K562 (cell line): ENCODE results near the gene VWA7. TPM values are rescaled to one million over a fixed set of nuclear protein-coding genes. Genes with fewer than 3 reads are reported as not detected.
A peak's percentile ranks its signal among the peaks of the same experiment; 100 is the strongest.

Source experiments
- BRF1 ChIP-seq: IDR thresholded peaks from 3 replicates; pipeline ENCODE4 v1.6.1; 2011; ENCODE audit warnings: borderline replicate concordance, mild to moderate bottlenecking; ENCODE audit not compliant: insufficient read length; ENCODE audit errors: extremely low read depth
- ETS2 ChIP-seq: IDR thresholded peaks from 2 replicates; pipeline ENCODE4 v1.6.1; 2016; ENCODE audit warnings: borderline replicate concordance, missing genetic modification characterization, mild to moderate bottlenecking, moderate library complexity, missing compliant biosample characterization; ENCODE audit not compliant: poor library complexity, severe bottlenecking
- KAT8 ChIP-seq: fragments of 450-650 bp; IDR thresholded peaks from 2 replicates; pipeline ENCODE4 v1.6.1; 2016; ENCODE audit warnings: low read depth, mild to moderate bottlenecking
- LEF1 ChIP-seq: fragments of 450-650 bp; IDR thresholded peaks from 2 replicates; pipeline ENCODE4 v1.6.1; 2016; ENCODE audit warnings: mild to moderate bottlenecking
- MAFK ChIP-seq: IDR thresholded peaks from 2 replicates; pipeline ENCODE4 v1.6.1; 2011; ENCODE audit warnings: low read length, improper control_type of control experiment
- PHF8 ChIP-seq: fragments of 200-600 bp; sonication (generic); IDR thresholded peaks from 2 replicates; pipeline ENCODE4 v1.6.1; 2012; ENCODE audit warnings: mixed run types, mild to moderate bottlenecking, inconsistent platforms, low read length, moderate library complexity, borderline replicate concordance
- PHTF2 ChIP-seq: fragments of 250-450 bp; sonication (Bioruptor Pico); IDR thresholded peaks from 2 replicates; pipeline ENCODE4 v1.5.0; 2021; ENCODE audit warnings: mild to moderate bottlenecking
- SMAD3 ChIP-seq: fragments of 450-650 bp; formaldehyde crosslinking; conservative IDR thresholded peaks from 2 replicates; pipeline ENCODE4 v1.4.0; 2020; ENCODE audit warnings: mild to moderate bottlenecking
- SP1 ChIP-seq: sonication (generic); formaldehyde crosslinking; IDR thresholded peaks from 2 replicates; pipeline ENCODE4 v1.8.1; 2022; ENCODE audit warnings: mild to moderate bottlenecking, missing genetic modification reagents
- TRIM28 ChIP-seq: fragments of 450-650 bp; IDR thresholded peaks from 2 replicates; pipeline ENCODE4 v1.6.1; 2017
- ZBTB1 ChIP-seq: sonication (generic); formaldehyde crosslinking; IDR thresholded peaks from 2 replicates; pipeline ENCODE4 v1.8.1; 2023; ENCODE audit warnings: missing genetic modification reagents, low read depth, mild to moderate bottlenecking, borderline replicate concordance
- ZFP30 ChIP-seq: fragments of 250-450 bp; sonication (Bioruptor Pico); IDR thresholded peaks from 2 replicates; pipeline ENCODE4 v1.8.0; 2022; ENCODE audit warnings: moderate library complexity, mild to moderate bottlenecking, inconsistent platforms, borderline replicate concordance
- ZNF41 ChIP-seq: fragments of 250-450 bp; sonication (Bioruptor Pico); conservative IDR thresholded peaks from 2 replicates; pipeline ENCODE4 v1.4.0; 2020; ENCODE audit warnings: mild to moderate bottlenecking
- ZNF57 ChIP-seq: fragments of 450-650 bp; formaldehyde crosslinking; IDR thresholded peaks from 2 replicates; pipeline ENCODE4 v1.4.0; 2020; ENCODE audit warnings: mild to moderate bottlenecking, moderate library complexity
- ZNF766 ChIP-seq: fragments of 200-800 bp; sonication (Bioruptor generic); conservative IDR thresholded peaks from 2 replicates; pipeline ENCODE4 v1.6.1; 2016; ENCODE audit warnings: missing genetic modification characterization, missing compliant biosample characterization
- polyA plus RNA-seq, 8 experiments: library from polyadenylated mRNA; depleted of rRNA in 4 of 8; stranded (reverse) in 5 of 8; unstranded in 3 of 8; fragments of >200 nt; fragmentation: Nextera tagmentation in 2 of 8; fragmentation: Illumina TruSeq in 1 of 8; extraction: Ambion mirVana in 2 of 8; extraction: Trizol in 1 of 8; gene quantifications; 2 replicates each; pipeline versions ENCODE4 v1.2.1 to v1.2.3, GENCODE V29; 2011 to 2014; ENCODE audit warnings: inconsistent platforms in 1 of 8, missing spikeins in 1 of 8
- total RNA-seq, 7 experiments: library from RNA; depleted of rRNA in 6 of 7; stranded (reverse); fragments of >200 nt in 6 of 7; fragmentation: Illumina TruSeq in 2 of 7; extraction: Trizol in 2 of 7; gene quantifications; 2 replicates each; pipeline versions ENCODE4 v1.2.1 to v1.2.3, GENCODE V29; 2011 to 2021; ENCODE audit warnings: low replicate concordance in 1 of 7
- TF ChIP-seq, protein P1 (sequence below): fragments of 250-450 bp; sonication (Bioruptor Pico); IDR thresholded peaks from 2 replicates; pipeline ENCODE4 v1.4.0; 2020; ENCODE audit warnings: borderline replicate concordance
- TF ChIP-seq, protein P2 (sequence below): sonication (generic); formaldehyde crosslinking; IDR thresholded peaks from 2 replicates; pipeline ENCODE4 v1.8.0; 2022; ENCODE audit warnings: mild to moderate bottlenecking, missing genetic modification reagents

The VWA7 gene
- total and polyA plus RNA-seq, 9 of the 15 experiments (the other 6 are each of a cell fraction or from before 2014, with no cell fraction given) = 0.18 to 2.9 (median 0.95) TPM

DNA sequence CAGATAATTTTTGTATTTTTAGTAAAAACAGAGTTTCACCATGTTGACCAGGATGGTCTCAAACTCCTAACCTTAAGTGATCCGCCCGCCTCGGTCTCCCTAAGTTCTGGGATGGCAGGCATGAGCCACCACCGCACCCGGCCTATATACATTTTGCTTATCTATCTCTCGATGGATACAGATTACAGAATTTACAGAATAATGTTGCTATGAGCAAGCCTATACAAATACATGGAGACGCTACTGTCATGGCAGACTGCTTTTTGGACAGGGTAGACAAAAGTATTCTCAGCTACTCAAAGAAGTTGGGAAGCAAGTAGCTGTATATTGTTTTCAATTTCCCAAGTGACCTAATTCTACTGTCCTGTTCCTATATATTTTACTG lies 36.3 kb upstream of the VWA7 start (continued):
- TF ChIP-seq MAFK (no peak), ZNF57 (CRISPR knock-in tag) (no peak), TRIM28 (no peak), PHF8 (no peak), PHTF2 (CRISPR knock-in tag) (no peak), KAT8 (no peak), ZBTB1 (CRISPR knock-in tag) (no peak), BRF1 (no peak), SP1 (CRISPR knock-in tag) (no peak), LEF1 (no peak), ETS2 (tag) (no peak), ZNF766 (CRISPR knock-in tag) (0 out of 2 replicates have a peak, but pooled peaks have one; percentile 46), ZFP30 (CRISPR knock-in tag) (no peak), SMAD3 (CRISPR knock-in tag) (no peak; the same call in 1 of the 2 replicates), ZNF41 (CRISPR knock-in tag) (no peak)
- TF ChIP-seq, protein P1, sequence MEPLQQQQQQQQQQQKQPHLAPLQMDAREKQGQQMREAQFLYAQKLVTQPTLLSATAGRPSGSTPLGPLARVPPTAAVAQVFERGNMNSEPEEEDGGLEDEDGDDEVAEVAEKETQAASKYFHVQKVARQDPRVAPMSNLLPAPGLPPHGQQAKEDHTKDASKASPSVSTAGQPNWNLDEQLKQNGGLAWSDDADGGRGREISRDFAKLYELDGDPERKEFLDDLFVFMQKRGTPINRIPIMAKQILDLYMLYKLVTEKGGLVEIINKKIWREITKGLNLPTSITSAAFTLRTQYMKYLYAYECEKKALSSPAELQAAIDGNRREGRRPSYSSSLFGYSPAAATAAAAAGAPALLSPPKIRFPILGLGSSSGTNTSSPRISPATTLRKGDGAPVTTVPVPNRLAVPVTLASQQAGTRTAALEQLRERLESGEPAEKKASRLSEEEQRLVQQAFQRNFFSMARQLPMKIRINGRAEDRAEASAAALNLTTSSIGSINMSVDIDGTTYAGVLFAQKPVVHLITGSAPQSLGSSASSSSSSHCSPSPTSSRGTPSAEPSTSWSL (CRISPR knock-in tag) = no peak
- TF ChIP-seq, protein P2, sequence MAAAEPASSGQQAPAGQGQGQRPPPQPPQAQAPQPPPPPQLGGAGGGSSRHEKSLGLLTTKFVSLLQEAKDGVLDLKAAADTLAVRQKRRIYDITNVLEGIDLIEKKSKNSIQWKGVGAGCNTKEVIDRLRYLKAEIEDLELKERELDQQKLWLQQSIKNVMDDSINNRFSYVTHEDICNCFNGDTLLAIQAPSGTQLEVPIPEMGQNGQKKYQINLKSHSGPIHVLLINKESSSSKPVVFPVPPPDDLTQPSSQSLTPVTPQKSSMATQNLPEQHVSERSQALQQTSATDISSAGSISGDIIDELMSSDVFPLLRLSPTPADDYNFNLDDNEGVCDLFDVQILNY (CRISPR knock-in tag) = no peak
